Suppressor macrophage treated with lipopolysaccharide for 4 hours (primary cell): ENCODE data around the gene ARID1B.
A peak's percentile ranks its signal among the peaks of the same experiment; 100 is the strongest.

ENCODE experiments used
- DNase-seq: peaks from one replicate; pipeline ENCODE4 v3.0.0-alpha.2; 2020

The ARID1B gene

DNA sequence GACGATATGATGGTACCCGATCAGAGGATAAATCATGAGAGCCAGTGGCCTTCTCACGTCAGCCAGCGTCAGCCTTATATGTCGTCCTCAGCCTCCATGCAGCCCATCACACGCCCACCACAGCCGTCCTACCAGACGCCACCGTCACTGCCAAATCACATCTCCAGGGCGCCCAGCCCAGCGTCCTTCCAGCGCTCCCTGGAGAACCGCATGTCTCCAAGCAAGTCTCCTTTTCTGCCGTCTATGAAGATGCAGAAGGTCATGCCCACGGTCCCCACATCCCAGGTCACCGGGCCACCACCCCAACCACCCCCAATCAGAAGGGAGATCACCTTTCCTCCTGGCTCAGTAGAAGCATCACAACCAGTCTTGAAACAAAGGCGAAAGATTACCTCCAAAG is 423.9 kb downstream of the ARID1B start:
- DNase-seq: no peak

DNA sequence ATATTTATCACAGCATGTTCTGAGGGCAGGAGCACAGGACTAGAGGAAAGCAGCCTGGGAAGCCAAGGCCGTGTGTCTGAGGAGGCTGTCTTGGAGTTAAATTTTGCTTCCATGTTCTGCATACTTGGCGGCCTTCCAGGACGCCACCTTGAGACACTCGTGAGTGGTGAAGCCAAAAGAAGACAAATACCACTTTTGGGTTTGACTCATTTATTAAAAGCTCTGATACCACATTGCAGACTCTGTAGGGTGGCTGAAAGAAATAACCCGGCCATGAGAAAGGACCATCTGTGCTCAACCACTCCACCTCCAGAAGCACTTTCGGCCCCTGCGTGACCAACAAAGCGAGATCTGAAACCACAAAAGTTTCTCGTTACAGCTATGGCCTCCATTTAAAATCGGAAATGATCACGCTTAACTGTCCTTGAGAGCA is 426.1 kb downstream of the ARID1B start:
- DNase-seq: no peak

DNA sequence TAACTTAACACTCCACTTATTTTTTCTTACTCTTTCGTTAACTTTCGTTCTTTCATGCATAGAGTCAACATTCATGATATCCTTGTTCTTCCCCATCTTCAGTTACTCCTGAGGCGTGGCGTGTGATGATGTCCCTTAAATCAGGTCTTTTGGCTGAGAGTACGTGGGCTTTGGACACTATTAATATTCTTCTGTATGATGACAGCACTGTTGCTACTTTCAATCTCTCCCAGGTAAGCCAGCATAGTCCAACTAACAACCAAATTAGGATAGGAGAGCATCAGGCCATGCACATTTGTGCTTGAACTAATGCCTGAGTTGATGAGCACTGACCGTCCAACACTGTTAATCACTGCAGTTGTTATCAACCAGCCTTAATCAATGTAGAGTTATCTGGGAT is 426.6 kb downstream of the ARID1B start:
- DNase-seq: no peak

DNA sequence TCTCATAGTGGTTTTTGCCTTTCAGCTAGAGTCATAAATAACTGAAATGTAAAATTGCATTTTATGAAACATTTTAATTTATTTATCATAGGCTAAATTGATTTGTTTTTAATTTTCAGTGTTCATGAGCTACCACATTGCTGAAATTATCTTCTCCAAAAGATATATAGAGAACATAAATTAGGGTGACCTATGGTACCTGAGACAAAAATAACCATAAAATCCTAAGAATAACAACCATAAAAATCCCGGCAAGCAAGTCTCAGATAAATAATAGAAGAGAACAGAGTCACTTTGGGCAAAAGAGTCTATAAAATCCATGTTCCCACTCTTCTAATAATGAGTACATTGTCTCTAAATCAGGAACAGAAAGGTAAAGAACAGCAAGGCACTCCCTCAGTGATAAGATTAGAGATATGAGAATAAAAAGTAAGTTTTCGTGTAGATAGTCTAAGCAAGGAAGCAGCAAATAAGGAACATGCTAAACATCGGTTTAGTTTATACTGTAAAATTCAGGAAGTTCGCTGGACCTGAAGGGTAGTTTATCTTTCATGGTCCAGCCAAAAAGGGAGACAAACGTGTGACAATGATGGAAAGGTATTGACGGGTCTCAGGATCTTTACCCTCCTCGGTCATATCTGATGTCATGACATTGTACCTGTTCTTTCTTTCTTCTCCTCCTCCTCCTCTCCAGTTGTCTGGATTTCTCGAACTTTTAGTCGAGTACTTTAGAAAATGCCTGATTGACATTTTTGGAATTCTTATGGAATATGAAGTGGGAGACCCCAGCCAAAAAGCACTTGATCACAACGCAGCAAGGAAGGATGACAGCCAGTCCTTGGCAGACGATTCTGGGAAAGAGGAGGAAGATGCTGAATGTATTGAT is 428.5 kb downstream of the ARID1B start:
- DNase-seq: no peak

DNA sequence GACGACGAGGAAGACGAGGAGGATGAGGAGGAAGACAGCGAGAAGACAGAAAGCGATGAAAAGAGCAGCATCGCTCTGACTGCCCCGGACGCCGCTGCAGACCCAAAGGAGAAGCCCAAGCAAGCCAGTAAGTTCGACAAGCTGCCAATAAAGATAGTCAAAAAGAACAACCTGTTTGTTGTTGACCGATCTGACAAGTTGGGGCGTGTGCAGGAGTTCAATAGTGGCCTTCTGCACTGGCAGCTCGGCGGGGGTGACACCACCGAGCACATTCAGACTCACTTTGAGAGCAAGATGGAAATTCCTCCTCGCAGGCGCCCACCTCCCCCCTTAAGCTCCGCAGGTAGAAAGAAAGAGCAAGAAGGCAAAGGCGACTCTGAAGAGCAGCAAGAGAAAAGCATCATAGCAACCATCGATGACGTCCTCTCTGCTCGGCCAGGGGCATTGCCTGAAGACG is 429.2 kb downstream of the ARID1B start:
- DNase-seq: no peak

DNA sequence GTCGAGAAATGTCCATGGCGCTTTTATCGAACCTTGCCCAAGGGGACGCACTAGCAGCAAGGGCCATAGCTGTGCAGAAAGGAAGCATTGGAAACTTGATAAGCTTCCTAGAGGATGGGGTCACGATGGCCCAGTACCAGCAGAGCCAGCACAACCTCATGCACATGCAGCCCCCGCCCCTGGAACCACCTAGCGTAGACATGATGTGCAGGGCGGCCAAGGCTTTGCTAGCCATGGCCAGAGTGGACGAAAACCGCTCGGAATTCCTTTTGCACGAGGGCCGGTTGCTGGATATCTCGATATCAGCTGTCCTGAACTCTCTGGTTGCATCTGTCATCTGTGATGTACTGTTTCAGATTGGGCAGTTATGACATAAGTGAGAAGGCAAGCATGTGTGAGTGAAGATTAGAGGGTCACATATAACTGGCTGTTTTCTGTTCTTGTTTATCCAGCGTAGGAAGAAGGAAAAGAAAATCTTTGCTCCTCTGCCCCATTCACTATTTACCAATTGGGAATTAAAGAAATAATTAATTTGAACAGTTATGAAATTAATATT is 430.4 kb downstream of the ARID1B start:
- DNase-seq: no peak

DNA sequence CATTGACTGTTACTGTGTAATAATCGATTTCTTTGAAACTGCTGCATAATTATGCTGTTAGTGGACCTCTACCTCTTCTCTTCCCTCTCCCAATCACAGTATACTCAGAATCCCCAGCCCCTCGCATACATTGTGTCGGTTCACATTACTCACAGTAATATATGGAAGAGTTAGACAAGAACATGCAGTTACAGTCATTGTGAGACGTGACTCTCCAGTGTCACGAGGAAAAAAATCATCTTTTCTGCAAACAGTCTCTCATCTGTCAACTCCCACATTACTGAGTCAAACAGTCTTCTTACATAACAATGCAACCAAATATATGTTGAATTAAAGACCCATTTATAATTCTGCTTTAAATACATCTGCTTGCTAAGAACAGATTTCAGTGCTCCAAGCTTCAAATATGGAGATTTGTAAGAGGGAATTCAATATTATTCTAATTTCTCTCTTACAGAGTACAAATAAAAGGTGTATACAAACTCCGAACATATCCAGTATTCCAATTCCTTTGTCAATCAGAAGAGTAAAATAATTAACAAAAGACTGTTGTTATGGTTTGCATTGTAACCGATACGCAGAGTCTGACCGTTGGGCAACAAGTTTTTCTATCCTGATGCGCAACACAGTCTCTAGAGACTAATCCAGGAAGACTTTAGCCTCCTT is 432.8 kb downstream of the ARID1B start:
- no peak for DNase-seq

DNA sequence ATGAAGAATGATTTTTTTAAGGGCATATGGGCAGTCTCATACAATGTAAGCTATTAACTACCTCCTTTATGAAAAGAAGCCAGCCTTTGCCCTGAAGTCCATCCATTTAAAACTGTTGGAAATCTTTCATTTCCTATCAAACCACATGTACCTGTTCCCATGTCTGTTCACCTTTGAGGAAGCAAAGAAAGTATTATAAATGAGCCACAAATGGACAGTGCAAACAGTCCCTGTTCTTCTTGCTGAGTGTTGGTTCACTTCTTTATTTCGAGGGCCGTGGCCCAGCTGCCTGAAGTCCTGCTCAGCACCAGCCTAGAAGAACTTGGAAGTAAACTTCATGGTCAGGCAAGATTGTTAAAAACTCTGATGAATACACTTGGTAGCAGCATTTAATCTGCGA is 433.8 kb downstream of the ARID1B start:
- DNase-seq: no peak

DNA sequence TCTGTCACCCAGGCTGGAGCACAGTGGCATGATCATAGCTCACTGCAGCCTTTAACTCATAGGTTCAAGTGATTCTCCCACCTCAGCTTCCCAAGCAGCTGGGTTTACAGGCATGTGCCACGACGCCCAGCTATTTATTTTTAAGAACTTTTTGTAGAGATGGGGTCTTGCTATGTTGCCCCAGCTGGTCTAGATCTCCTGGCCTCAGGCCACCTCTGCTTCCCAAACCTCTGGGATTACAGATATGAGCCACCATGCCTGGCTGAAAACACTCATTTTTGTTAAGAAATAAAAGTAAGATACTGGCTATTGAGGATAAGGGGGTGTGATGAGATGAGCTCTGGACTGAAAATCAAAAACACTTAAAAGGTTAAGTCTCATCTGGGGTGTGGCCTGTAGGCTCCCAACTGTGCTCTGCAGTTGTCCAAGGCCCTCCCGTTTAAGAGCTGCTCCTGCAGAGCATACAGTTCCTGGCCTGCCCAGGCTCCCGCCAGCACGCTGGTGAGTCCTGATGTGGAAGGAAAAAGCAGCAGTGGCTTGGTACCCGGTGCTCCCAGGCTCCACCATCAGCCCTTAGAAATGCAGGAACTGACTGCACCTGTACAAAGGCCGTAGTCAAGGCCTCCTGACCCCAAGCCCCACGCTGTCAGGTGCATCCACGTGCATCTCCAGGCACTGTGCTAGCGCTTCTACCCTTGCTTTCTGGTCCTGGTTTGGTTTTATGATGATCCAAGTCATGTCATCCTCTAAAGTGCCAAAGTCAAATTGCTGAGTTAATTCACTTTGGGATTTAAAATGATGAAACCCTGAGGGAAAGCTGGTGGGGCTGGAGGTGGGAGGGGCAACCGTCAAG is 434.7 kb downstream of the ARID1B start:
- no peak for DNase-seq

DNA sequence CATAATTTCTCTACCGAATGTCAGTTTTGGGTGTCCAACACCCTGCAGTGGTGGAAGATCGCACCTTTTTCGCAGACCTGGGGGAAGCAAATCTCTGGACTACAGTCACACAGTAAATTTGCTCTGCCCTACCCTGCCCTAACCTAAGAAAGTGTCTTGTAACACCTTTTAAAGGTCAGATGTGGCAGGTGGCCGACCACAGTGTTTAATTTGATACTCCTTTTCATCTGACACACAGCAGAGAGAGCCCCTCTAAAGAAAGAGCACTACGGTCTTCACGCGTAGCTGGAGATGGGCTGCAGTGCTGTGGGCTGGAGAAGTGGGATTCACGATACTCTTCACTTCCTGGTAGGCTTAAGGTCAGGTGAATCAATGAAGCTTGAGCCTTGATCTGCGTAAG is 436.2 kb downstream of the ARID1B start:
- DNase-seq: no peak

DNA sequence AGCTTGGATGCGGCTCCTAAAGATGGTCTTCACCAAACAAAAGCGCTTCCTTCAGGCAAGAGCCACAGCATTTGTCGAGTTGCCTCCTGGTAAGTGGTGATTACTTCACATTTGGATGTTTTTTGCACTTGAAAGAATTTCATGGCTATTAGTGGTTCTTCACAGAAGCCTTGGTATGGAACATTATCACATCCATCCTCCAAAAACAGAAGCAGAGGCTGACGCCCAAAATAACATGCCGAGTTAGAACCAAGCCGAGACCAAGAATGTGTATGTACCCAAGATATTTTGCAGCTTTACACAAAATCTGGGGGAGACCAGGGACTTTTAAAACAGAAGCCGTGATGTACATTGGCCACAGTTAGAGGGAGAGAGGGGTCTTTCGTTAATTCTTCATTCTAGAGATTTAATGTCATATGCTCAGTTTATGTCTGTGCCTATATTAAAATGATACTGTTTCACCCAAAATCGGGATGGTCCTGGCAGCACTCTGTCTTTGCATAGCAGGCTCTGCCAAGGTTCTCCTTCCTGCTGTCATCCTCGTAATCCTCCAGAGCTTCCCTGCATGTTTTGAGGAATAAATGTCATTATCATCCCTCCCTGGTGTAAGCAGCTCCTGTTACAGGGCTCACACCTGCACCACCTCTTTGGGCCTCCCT is 436.9 kb downstream of the ARID1B start:
- no peak for DNase-seq

DNA sequence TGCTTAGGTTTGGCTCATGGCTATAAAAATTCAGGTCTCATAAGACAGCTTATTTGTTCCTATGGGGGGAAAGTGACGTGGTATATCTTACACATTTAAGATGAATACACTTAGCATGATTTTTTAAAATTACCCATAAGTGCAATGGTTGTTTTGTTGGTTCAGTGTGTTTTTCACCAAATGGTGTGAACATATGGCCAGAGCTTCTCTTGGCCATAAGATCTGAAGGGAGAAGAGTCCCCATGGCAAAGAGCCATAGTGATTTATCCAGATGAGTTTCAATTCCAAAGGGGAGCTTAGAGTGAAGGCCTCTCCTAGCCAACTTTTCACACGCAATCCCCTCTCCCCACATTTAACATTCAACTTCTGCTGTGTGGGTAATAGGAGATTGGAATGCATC is 438.5 kb downstream of the ARID1B start:
- no peak for DNase-seq

DNA sequence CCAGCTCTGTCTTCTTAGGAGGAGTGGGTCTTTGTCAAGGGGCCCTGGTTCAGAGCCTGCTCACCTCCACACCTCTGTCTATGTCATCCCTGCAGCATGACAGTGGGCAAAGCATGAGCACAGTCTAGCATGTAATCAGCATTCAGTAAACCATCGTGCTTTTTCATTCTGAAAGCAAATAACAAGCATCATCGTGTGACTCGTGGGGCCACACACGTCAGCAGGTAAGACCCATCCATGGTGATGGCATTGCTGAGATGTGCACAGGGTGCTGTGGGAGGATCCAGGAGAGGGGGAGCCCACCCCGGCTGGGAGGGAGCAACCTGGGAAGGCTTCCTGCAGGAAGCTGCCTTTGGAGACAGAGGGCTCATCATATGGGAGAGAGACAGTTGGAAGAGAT is 439.4 kb downstream of the ARID1B start:
- no peak for DNase-seq

DNA sequence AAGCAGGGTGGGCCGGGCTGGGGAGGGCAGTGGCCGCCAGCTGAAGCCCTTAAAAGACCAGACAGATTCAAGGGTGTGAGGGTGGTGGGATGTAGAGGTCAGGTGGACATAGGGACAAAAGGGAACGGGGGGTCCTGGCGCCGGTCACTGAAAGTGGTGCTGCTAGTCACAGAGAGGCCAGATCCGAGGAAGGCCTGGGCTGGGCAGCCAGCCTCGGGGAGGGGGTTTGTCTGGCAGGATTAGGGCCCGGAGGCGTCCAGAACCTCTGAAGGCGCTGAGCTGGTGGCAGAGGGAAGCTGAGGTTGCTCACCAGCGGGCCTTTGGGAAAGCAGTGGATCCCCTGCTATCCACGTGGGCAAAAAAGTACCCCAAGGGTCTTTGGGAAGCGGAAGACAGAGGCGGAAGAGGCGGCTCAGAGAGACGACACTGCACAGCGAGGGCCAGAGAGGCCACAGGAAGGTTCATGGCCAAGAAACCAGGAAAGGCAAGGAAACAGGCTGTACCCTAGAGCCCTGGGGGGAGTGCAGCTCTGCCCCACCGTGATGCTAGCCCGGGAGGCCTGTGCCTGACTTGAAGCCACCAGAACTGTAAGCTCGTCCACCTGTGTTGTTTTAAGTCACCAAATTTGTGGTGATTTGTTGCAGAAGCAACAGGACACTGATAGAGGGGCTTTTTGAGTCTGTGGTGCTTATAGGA is 440.2 kb downstream of the ARID1B start:
- no peak for DNase-seq

DNA sequence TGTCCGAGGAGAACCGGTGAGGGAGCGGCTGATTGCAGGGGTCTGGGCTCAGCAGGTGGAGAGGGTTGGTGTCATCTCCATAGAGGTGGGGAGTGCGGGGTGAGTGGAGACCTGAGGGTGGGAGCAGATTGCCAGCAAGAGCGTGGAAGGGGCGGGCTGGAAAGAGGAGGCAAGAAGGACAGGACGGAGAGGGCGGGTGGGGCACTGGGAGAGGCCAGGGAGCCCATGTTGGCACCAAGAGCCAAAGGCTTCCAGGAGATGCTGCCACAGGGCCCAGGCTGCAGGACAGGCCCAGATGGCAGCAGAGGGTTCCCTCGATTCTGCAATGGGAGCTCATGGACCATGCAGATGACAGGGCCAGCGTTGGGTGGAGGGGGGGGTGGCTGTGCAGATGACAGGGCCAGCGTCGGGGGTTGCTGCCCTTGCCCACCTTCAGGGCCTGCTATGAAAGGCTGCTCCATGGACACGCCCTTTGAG is 440.8 kb downstream of the ARID1B start:
- no peak for DNase-seq

DNA sequence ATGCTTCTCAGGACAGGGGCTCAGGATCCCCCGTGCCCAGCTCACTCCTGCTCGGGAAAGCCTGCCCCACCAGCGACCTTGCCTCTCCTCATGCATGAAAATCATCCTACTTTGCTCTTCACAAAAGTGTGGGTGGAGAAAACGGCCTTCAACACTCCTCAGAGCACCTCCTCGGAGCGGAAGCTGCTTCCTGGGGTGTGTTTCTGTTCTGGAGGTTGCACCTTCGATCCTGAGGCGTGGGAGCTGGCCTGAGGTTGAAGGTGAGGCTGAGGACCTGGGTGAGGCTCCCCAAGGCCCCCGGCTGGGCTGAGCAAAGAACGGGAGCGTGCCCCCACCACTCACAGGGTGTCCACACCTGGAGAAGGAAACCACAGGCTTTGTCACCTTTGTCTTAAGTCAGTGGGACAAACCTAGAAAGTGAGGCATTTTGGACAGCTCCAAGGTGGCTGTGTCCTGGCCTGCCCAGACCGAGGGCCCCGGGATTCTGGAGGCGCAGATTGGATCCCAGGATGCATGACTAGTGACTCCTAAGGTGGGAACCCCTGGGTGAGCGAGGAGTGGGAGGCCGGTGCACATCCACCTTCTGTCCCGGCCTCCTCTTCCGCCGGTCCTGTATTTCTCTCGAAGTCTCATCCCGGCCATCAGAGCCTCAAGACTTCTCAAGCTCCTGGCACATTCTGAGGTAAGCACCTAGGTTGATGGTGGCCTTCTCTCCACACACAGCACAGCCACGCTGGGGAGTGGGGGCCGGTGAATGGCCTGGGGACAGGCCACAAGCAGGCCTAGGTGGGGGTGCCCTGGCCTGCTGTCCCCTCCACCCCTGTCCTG is 441.4 kb downstream of the ARID1B start:
- no peak for DNase-seq

DNA sequence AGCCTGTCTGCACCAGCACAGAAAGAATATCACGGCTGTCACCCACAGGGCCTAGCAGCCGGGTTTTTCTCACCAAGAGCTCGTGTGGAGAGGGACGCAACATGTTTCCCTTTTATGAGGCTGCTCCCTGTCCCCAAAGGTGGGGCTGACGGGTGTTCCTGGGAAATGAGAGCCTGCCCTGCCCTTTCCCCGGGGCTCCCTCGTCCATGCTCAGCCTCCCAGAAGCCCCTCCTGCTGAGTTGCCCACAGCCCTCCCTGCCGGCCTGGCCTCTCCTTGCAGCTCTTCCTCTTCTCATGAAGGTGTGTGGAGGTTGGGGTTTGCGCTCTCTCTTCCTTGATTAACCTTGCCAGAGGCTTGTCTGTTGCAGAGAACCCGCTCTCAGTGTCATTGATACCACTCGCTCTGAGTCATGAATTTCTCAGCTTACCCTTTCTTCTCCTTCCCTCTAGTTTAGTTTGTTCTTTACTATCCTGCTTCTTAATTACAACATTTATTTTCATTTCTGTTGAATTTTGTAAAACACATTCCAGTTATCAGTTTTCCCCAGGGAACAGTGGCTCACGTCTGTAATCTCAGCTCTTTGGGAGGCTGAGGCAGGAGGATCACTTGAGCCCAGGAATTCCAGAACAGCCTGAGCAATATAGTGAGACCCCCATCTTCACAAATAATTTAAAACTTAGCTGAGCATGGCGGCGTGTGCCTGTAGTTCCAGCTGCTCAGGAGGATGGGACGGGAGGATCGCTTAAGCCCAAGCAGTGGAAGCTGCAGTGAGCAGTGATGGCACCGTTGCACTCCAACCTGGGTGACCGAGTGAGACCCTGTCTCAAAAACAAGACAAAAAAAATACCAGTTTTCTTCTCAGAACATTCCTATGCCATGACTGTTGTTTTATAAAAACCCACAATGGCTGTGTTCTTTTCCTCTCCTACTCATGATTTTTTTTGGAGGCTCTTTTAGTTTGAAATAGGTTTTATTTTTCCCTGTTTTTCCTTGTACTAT is 442.3 kb downstream of the ARID1B start:
- DNase-seq: no peak

DNA sequence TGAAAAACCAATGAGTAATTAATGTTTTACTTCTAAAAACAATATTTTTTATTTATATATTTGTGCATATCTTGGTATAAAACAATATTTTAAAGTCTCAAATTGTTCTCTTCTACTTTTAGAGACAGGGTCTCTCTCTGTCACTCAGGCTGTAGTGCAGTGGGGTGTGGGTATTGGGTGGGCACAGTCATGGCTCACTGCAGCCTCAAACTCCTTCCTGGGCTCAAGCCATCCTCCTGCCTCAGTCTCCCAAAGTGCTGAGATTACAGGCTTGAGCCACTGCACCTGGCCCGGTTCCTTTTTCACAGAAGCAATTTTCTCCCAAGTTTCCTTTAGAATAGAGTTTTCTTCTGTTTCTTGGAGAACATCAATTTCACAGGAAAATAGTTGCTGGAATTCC is 443.3 kb downstream of the ARID1B start:
- DNase-seq: no peak

DNA sequence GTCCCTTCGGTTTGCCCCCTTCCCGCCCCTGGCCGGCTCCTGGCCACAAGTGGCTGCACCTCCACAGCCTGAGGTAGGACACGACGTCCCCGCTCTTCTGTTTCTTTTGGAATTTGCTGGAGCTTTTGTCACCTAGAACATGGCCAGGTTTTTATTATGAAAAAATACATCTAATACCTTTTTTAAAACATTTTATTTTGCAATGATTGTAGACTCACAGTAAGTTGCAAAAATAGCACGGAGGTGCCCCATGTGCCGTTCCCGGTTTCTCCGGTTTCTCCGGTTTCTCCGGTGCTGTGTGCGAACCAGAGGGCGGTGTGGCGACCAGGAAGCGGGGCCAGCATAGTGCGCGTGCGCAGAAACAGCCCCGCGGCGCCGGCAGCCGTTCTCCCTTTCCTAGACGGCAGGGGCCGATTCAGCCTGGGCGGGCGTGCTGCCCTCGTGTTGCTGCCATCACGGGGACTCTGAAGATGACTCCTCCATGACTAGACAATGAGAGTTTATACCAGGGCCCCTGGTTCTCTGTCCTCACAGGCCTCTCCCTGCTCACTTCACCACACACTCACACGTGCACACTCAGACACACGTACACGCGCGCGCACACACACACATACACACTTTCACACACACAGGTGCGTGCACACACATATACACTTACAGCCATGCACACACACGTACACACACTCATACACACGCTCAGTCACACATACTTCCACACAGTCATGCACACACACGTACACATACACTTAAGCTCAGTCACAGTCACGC is 444.1 kb downstream of the ARID1B start:
- peak; percentile 95 for DNase-seq
